Activated T-helper 9 cell treated with anti-CD3 and anti-CD28 coated beads, Interleukin-2, amount 50 U/mL, for 16 hours (primary cell): ENCODE data around the gene PRKCB.

Source experiments
- DNase-seq: peaks from one replicate; pipeline ENCODE4 v3.0.0-alpha.2; 2020; ENCODE audit warnings: low read depth

Gene PRKCB

DNA sequence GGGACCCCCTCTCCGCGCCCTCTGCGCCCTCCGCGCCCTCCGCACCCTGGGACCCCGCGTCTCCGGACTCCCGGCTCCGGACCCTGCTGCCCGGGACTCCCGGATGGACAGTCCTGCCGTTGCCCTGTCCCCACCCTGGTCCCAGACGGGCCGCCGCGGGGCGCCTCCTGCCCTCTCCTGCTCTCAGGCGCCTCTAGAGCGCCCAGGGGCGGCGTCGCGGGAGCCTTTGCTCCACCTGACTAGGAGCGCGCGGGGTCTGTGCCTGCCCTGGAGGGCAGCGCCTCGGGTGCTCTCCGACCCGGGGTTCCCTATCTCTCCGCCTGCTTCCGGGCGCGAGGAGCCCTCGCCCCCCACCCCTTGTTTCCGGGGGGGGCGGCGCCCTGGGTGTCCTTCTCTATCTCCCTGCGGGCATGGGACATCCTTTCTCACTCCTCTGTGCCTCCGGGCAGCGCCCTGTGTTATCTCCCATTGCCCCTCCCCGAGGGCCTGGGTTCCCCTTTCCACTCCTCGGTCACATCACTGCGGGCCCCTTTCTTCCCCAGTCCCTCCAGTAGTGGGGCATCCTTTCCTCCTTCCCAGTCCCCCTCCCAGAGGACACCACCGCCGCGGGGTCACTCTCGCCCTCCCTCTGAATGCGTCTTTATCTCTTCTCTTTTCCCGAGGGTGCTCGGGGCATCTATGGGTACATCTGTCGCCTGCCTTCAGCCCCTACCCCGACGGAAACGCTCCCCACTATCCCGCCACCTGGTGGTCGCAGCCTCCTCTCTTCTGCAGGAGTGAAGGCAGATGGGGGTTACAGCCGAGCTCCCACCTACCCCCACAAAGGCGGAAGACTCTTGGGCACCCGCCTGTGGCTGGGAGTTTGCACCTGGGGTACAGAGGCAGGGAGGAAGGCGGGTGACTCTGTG is 875 bp downstream of the PRKCB start:
- DNase-seq: peak; percentile 39

DNA sequence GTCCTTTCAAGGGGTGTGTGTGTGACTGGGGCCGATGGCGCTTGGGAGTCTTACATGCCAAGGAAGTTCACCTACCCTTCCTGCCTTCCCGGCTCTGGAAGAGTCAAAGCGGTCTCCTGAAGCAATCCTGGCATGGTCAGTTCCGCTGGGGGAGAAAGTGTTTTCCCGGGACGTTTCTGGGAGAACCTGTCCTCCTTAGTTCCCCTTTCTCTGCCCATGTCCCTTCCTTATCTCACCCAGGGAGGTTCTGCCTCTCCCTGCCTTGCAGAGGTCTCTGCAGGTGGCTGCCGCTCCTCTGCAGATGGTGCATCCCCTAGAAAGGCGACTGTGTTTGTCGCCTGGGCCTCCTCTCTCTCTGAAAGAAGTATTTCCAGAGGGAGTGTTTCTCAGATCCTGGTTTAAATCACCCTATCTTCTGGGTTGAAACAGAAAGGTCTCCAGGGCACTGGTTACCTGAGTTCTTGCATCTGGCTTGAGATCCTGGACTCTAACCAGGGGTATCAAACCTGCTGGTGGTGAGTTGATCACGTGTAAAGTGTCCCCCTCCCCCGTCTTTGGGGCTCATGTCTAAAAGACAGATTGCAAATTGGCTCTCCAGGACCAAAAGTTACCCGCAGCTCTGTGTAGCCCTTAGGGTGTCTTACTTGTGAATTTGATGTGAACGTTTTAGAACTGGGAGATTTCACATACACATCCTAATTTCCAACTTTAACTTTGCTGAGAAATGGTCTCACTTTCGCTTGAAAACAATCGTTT is 1.9 kb downstream of the PRKCB start:
- DNase-seq: no peak

DNA sequence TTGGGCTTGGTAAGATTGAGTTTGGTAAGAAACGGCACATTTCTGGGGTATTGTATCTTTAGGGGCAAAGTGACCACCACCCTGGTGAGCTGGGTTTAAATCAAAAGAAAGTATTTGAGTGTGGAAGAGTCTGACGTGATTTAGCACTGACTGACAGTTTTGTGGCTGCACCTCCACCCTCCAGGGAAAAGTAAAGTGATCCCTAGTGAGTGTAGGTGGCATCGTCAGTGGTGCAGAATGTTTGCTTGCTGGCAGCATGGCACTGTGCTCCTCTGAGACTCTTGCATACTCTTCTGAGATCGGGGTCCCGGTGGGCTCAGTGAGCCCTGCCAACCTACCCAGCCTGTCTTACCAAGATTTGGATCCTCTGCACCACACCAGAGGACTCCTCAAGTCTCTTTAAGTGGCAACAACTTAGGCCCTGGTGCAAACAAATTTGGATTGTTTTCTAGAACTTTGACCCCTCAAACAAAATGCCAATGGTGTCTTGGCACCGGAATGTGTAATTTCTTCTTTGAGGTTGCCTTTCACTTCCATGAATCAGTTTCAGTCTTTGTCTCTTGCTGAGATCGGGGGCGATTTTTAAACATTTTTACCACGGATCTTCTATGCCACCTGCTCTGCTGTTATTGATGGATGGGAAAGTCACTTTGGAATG is 2.8 kb downstream of the PRKCB start:
- DNase-seq: no peak

DNA sequence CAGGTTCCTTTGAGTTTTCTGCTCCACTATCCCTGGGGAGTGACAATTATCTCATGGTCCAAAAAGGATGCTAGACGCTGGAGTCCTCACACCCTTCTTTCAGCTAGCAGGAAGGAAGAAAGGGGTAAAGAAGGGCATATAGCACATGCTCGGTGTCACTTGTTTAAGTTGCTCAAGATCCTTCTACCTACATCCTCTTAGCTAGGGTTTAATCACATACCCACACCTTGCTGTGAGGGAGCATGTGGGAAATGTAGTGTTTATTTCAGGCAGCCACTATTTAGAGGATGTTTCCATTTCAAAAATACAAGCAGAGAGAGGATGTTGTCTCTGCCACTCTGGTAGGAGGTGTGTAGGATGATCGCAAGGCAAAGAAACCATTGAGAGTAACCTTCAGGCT is 4.5 kb downstream of the PRKCB start:
- no peak for DNase-seq

DNA sequence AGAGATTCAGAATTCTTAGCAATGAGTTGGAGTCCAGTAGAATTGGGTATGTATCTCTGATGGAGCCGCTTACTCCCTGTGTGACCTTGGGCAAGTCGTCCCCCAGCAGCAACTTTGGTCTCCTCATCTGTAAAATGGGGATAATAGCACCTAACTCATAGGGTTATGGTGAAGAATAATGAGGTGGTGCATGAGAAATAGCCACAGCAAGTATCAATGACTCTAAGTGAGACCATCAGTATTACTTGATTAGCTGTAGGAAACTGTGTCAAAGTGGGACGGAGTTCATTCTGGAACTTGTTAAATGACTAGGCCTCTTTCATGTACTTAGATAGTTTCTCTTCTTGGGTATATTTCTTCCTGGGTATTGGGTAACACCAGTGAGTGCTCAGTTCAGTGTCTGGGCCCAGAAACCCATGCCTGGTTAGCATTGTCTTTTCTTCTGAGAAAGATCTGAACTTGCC is 6.4 kb downstream of the PRKCB start:
- peak; percentile 19 for DNase-seq

DNA sequence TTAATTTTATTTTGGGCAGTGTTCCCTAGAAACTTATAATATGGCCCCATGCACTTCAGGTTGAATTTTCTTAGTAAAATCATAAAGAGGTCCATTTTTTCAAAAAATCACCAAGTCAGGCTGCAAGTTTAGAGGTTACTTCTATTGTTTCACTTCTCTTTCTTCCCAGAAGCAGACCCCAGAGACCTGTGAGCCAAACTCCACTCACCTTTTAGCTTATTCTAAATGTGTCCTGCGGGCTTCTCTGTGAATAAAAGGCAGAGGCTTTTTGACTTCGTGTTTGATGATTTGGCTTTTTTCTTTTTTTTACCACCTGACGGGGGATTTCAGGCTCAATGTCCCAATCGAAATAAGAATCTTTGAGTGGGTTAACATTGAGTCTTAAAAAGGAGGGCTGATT is 7.4 kb downstream of the PRKCB start:
- no peak for DNase-seq

DNA sequence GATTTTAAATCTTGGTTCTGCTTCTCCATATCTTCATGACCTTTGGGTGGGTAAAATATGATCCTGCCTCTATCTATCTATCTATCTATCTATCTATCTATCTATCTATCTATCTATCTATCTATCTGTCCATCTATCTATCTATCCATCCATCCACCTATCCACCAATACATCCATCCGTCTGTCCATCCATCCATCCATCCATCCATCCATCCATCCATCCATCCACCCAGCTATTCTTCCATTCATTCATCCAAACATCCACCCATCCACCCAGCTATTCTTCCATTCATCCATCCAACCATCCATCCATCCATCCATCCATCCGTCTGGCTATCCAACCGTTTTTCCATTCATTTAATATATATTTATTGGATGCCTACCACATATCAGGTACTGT is 11.5 kb downstream of the PRKCB start:
- DNase-seq: no peak

DNA sequence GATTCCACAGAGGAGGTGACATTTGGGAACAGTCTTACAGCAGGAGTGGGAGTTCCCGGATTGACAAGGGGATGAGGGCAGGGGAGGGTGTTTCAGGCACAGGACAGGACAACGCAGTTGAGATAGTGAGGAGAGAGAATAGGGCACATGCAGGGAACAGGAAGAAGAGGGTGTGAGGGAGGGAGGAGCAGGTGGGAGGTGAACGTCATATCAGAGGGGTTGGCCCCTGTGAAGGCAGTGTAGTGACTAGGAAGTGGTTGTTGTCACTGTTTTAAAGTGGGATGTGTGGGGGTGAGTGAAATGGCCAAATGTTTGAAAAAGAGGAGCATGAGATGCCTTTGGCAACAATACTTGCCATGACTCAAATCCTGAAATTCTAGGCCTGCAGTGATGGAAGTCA is 12.2 kb downstream of the PRKCB start:
- DNase-seq: peak; percentile 24

DNA sequence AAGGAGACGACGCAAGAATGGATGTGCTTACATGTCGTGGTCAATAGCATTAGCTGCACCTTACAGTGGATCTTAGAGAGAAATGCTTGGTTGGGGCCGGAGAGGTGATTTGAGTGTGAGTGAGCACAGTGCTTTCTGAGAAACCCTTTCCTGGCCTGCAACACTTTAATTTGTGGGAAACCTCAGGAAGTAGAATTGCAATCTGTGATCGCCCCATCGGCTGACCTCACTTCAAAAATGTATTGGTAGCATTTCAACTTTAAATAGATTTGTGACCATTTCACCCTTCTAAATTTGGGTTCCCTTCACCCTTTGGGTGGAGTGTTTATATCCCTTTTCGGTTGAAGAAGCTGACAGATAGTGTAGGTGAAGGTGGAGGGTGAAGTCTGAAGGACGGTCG is 13.2 kb downstream of the PRKCB start:
- no peak for DNase-seq

DNA sequence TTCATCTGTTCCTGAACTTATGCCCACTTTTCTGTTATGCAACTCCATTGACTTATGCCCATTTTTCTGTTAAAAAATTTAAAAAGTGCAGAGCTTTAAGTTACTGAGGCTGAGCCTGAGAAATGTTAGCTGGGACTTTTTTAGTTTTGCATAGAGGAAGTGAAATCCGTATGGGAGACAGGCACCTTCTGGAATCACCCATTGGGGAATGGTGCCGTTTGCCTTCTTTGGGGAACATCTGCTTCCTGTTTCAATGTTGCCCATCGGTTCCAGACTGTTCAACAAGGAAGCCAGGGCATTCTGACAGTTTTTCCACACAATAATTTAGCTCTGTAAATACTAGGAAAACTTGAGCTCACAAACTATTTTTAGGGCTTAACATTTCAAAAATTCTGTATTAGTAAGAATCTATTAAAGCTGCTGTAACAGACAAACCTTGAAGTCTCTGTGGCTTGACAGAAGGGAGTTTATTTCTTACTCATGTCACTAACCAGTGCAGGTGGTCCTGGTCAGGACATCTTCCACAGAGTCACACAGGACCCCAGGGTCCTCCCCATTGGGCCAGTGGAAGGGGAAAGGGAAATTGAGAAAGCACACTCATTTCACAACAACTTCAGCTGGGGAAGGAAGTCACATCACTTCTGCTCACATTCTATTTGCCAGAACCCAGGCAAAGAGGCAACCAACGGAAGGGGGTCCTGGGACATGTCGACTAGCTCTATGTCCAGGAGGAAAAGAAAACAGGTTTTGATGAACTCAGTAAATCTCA is 17.2 kb downstream of the PRKCB start:
- no peak for DNase-seq

DNA sequence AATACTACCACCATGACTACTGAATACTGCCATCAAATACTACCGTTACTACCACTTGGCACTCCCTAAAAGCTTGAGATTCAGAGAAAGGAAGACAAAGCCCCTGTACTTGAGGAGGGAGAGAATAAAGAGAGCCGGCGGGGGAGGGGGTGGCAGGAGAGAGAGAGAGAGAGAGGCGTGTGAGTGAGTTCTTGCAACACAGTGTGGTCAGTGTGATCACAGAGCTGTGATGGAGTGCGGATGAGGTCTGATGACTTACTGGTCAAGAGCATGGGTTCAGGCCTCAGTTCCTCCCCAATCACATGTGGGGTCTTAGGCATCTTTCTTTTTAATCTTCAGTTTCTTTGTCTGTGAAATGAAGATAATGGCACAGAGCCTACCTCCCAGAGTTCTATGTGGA is 19.2 kb downstream of the PRKCB start:
- DNase-seq: no peak

DNA sequence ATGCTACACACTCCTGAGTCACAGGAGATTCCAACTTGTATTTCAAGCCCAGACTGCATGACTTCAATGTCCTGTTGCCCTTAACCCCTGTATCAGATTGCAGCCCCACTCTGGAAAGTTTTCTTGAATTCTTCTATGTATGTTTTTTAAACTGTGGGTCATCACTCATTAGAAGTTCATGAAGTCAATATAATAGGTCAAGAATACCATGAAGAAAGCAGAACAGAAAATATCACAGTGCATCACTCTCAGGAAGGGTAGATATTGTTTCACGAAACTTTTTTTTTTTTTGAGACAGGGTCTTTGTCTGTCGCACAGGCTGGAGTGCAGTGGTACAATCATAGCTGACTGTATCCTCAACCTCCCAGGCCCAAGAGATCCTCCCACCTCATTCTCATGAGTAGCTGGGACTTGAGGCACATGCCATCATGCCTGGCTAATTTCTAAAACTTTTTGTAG is 20.5 kb downstream of the PRKCB start:
- DNase-seq: no peak

DNA sequence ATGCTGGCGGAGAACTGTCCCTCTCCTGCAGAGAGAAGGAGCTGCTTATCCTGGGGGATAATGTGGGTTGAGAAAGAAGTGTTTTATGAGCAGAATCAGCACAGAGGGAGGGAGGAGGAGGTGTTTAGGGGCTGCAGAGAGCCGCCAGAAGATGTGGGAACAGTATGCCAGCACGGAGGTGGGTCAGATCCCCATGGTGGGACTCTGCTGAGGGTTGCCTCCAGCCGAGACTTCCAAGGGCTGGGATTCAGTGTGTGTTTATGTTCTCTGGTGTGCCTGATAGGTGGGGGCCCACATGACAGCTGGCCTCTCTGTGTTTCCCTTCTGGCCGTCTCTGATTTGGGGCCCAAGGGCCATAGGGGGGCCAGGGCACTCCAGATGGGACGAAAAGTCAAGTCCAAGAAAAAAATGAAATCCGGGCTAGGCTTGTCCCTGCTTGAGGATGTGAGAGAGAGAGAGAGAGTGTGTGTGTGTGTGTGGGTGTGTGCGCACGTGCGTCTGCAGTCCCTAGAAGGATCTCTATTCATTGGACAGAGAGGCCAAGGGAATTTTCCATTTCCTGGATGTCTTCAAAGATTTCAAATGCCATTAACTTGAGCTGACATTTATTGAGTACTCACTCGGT is 21.6 kb downstream of the PRKCB start:
- DNase-seq: no peak

DNA sequence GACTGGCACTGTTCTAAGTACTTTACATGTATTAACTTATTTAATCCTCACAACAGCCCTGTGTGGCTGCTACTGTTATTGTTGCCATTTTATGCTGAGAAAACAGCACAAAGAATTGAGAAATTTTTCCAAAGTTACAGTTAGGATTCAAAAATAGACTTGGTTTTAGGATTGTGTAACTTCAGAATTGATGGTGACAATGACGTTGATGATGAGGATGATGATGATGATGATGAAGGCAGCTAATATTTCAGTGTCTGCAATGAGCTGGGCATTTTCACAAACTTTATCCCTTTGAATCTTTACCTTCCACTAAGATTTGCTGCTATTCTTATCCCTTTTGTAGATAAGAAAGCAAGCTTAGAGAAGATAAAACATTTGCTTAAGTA is 22.1 kb downstream of the PRKCB start:
- no peak for DNase-seq

DNA sequence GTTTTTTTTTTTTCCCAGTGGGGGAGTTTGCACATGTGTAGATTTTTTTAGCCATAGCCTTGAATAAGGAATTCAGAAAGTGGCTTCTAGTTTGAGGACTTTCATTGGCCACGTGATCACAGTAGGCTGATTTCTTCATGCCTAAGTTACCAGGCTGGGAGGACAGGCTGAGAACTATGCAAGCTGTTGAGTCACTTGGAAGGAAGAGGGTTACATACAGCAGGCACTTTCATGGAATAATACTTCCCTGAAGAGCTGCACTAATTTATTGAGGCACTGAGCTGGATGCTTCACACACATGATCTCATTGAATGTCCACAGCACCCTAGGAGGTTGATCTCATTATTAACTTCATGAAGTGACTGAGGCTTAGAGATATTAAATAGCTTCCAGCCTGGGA is 22.8 kb downstream of the PRKCB start:
- DNase-seq: no peak

DNA sequence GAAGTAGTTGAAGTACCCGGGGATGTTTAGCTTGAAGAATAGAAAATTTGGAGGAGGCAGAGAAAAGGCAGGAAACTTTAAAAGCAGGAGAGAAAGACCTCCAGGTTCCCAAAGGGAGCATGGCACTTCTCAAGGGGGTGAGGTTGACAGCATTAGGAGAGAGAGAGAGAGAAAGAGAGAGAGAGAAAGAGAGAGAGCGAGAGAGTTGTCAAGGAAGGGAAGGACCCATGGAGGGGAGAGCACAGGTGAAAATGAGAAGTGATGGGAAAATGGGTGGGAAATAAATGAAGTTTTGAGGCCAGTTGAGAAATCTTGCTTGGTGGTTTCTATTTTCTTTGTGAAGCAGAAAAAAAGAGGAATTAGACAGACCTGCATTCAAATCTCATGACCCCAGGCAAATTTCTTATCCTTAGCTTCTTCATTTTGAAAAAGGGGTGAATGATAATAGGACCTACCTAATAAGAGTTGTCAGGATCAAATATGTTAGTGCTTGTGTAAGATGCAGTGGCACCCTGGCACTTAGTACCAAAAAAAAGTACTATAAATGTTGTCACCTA is 24.0 kb downstream of the PRKCB start:
- no peak for DNase-seq

DNA sequence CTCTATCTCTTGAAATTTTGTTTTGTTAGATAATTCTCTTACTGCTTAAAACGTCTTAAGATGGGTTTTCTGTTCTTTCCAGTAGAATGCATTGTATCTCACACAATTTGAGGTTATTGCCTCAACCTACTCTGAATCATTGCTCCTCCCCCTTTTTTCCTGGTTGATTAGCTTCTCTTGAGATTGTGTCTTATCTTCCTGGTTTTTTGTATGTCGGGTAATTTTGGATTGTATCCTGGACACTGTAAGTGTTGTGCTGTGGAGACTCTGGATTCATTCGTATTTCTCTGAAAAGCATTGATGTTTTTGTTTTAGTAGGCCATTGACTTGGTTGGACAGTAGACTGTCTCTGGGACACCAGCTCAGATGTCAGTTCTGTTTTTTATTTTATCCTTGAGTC is 26.1 kb downstream of the PRKCB start:
- DNase-seq: no peak

DNA sequence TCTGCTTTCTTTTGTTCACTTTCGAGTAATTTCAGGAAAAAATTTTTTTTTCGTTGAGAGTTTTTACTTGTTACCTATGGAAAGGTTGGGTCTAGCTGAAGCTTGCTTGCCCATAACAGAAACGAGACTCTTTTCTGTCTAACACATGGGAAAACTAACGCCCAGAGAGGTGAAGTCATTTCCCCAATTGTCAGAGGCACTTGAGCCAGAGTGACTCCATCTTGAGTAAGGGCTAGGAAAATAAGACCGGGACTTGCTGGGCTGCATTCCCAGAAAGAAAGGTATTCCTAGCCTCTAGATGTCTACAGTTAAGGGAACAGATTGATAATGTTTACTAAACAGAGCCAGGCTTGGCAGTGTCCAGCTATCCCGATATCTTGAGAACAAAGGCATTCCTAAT is 26.8 kb downstream of the PRKCB start:
- no peak for DNase-seq

DNA sequence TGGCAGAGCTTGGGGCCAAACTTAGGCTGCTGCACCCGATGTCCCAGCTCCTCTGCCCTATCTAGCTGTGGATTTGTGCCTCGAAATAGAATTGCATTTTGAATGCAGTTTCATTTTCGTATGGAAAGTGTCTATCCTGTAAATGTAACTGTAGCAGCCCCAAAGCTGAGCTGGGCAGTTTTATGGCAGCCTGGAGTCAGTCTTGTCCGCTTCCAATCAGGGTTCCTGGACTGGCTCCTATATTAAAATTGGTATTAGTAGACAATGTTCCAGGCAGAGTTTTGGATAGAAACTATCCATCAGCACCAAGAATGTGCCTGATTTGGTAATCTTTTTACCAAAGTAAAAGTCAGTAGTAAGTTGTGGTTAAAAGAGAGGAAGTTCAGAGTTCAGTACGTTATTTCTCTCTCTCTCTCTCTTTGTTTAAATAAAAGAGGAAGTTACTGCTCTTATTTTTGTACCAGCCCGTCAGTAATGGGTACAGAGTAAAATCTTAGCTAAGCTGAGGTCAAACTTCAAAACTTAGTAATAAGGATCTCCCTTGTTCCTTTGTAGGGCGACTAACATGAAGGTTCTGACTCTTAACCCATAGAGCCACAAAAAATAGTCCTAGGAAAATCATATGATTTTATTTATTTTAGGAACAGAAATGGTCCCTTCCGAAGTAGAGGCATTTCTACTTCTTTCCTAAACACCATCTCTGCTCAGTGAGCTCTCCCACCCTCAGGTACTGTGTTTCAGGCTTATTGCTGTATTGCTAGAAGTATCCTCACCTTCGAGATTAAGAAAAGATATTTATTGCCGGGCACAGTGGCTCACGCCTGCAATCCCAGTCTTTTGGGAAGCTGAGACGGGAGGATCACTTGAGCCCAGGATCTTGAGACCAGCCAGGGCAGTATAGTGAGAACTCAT is 28.0 kb downstream of the PRKCB start:
- DNase-seq: no peak

DNA sequence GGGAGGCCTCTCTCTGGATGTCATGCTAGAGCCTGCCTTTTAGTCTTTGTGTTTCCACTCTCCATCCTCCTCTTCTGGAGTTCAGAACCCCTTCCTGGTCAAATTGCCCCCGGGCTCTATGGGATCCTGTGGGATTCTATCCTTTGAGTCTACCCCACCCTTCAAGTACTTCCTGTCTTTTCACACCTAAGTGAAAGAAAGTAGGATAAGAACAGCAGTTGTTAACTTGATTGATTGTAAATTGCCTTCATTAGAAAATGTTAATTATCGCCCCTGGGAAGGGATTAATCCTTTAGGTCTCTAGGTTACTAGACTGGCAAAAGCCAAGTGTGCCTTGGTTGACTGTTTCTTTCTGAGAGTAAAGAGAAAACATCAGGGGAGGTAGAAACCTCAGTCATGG is 30.1 kb downstream of the PRKCB start:
- DNase-seq: no peak
